ENCODE measurements around the gene TTLL12. TPM values are rescaled to one million over a fixed set of nuclear protein-coding genes. Genes with fewer than 3 reads are reported as not detected.

TTLL12 gene
- total RNA-seq, 1 donor from 2014 or later, result 36.6 TPM

GRCh38 chr22:43188829-43189545, 2.1 kb upstream of the TTLL12 start:
- peaks cover 3% of the 10 kb centered on the region for H3K27me3 Mint-ChIP-seq (ENCODE audit: unreplicated experiment)
- no peak overlapping the region for H3K27ac Mint-ChIP-seq (ENCODE audit: unreplicated experiment)
- H3K4me3 Mint-ChIP-seq (ENCODE audit: unreplicated experiment), result no peak overlapping the region
- peaks cover 7% of the 10 kb centered on the region for H3K4me1 Mint-ChIP-seq (ENCODE audit: low read depth, unreplicated experiment)
- peaks cover 6% of the 10 kb centered on the region for H3K9me3 Mint-ChIP-seq (ENCODE audit: unreplicated experiment)
- no peak for DNase-seq
- peaks cover 4% of the 10 kb centered on the region for H3K36me3 Mint-ChIP-seq (ENCODE audit: unreplicated experiment)
- no peak for TF ChIP-seq CTCF (IDR thresholded peaks at IDR 0.05; ENCODE audit: partially characterized antibody, unreplicated experiment)

GRCh38 chr22:43187171-43188099, 501 bp upstream of the TTLL12 start:
- Mint-ChIP-seq H3K4me3 (ENCODE audit: unreplicated experiment) (peak overlapping the region; percentile 74), H3K36me3 (ENCODE audit: unreplicated experiment) (peaks cover 4% of the 10 kb centered on the region), H3K4me1 (ENCODE audit: low read depth, unreplicated experiment) (peaks cover 7% of the 10 kb centered on the region), H3K9me3 (ENCODE audit: unreplicated experiment) (peaks cover 6% of the 10 kb centered on the region), H3K27ac (ENCODE audit: unreplicated experiment) (peak overlapping the region; percentile 52), H3K27me3 (ENCODE audit: unreplicated experiment) (peaks cover 3% of the 10 kb centered on the region)
- DNase-seq, result peak; percentile 94
- peak; percentile 74 for TF ChIP-seq CTCF (IDR thresholded peaks at IDR 0.05; ENCODE audit: partially characterized antibody, unreplicated experiment)

GRCh38 chr22:43185860-43186261, 1.1 kb downstream of the TTLL12 start:
- Mint-ChIP-seq H3K4me1 (ENCODE audit: low read depth, unreplicated experiment) (peaks cover 7% of the 10 kb centered on the region), H3K4me3 (ENCODE audit: unreplicated experiment) (peak overlapping the region; percentile 74), H3K27me3 (ENCODE audit: unreplicated experiment) (peaks cover 7% of the 10 kb centered on the region), H3K36me3 (ENCODE audit: unreplicated experiment) (no peaks in the 10 kb centered on the region), H3K27ac (ENCODE audit: unreplicated experiment) (no peak overlapping the region), H3K9me3 (ENCODE audit: unreplicated experiment) (peaks cover 5% of the 10 kb centered on the region)
- no peak for TF ChIP-seq CTCF (IDR thresholded peaks at IDR 0.05; ENCODE audit: partially characterized antibody, unreplicated experiment)
- no peak for DNase-seq

GRCh38 chr22:43183496-43184277, 3.2 kb downstream of the TTLL12 start:
- Mint-ChIP-seq H3K27ac (ENCODE audit: unreplicated experiment) (no peak overlapping the region), H3K36me3 (ENCODE audit: unreplicated experiment) (no peaks in the 10 kb centered on the region), H3K4me1 (ENCODE audit: low read depth, unreplicated experiment) (peaks cover 7% of the 10 kb centered on the region), H3K27me3 (ENCODE audit: unreplicated experiment) (peaks cover 7% of the 10 kb centered on the region), H3K9me3 (ENCODE audit: unreplicated experiment) (peaks cover 5% of the 10 kb centered on the region), H3K4me3 (ENCODE audit: unreplicated experiment) (no peak overlapping the region)
- DNase-seq, result no peak
- no peak for TF ChIP-seq CTCF (IDR thresholded peaks at IDR 0.05; ENCODE audit: partially characterized antibody, unreplicated experiment)

All from glutamatergic neuron (in vitro differentiated cells).